ENCODE measurements around the gene B4GALT3. TPM values are rescaled to one million over a fixed set of nuclear protein-coding genes. Genes with fewer than 3 reads are reported as not detected.

The B4GALT3 gene
- total and polyA plus RNA-seq, 3 donors from 2014 or later: 46.3 to 62.2 (median 56.2) TPM

GRCh38 chr1:161187311-161187710, 10.0 kb upstream of the B4GALT3 start:
- Histone ChIP-seq H3K4me1 (no peaks in the 10 kb centered on the region), H3K27me3 (no peaks in the 10 kb centered on the region), H3K9me3 (no peaks in the 10 kb centered on the region), H3K27ac (no peak overlapping the region), H3K36me3 (ENCODE audit: low read depth, missing control alignments) (no peaks in the 10 kb centered on the region), H3K4me3 (no peak overlapping the region)
- TF ChIP-seq POLR2A (IDR thresholded peaks at IDR 0.05): no peak
- TF ChIP-seq CTCF (IDR thresholded peaks at IDR 0.05): no peak
- intact Hi-C loops (cut with DNase I; ENCODE audit: low total_unique reads): no loop called here
- DNase-seq: no peak
- 82 to 83% methylated on average over 3 of the region's 3 CpGs for WGBS, 2 donors

GRCh38 chr1:161185732-161186311, 8.5 kb upstream of the B4GALT3 start:
- DNase-seq: no peak
- peak overlapping the region in 1 of 2 donors; percentile 61 for H3K27ac ChIP-seq
- H3K4me3 ChIP-seq: no peak overlapping the region
- intact Hi-C loops (cut with DNase I; ENCODE audit: low total_unique reads): no loop called here
- no peaks in the 10 kb centered on the region for H3K27me3 ChIP-seq
- TF ChIP-seq POLR2A (IDR thresholded peaks at IDR 0.05) (no peak), CTCF (IDR thresholded peaks at IDR 0.05) (no peak)
- no peaks in the 10 kb centered on the region for H3K9me3 ChIP-seq
- WGBS, 2 donors: 40 to 60% methylated on average over 2 of the region's 2 CpGs
- H3K36me3 ChIP-seq (ENCODE audit: low read depth, missing control alignments): no peaks in the 10 kb centered on the region
- no peaks in the 10 kb centered on the region for H3K4me1 ChIP-seq

- TF ChIP-seq CTCF (IDR thresholded peaks at IDR 0.05): no peak
- TF ChIP-seq POLR2A (IDR thresholded peaks at IDR 0.05): no peak
- intact Hi-C loops (cut with DNase I; ENCODE audit: low total_unique reads): no loop called here
- H3K4me3 ChIP-seq: no peak overlapping the region
- no peaks in the 10 kb centered on the region for H3K36me3 ChIP-seq (ENCODE audit: low read depth, missing control alignments)
- H3K4me1 ChIP-seq: no peaks in the 10 kb centered on the region
- no peaks in the 10 kb centered on the region for H3K27me3 ChIP-seq
- 28 to 37% methylated on average over 3 of the region's 3 CpGs for WGBS, 2 donors
- H3K27ac ChIP-seq: peak overlapping the region in 1 of 2 donors; percentile 61
- DNase-seq: peak; percentile 52
- H3K9me3 ChIP-seq: no peaks in the 10 kb centered on the region
Observed at GRCh38 chr1:161185282-161185682, 8.0 kb upstream of the B4GALT3 start.

GRCh38 chr1:161182214-161182613, 4.9 kb upstream of the B4GALT3 start:
- DNase-seq: no peak
- Histone ChIP-seq H3K4me3 (no peak overlapping the region), H3K27me3 (no peaks in the 10 kb centered on the region), H3K27ac (no peak overlapping the region), H3K9me3 (no peaks in the 10 kb centered on the region), H3K36me3 (ENCODE audit: low read depth, missing control alignments) (no peaks in the 10 kb centered on the region), H3K4me1 (no peaks in the 10 kb centered on the region)
- 95 to 100% methylated on average over 1 of the region's 1 CpG for WGBS, 2 donors
- intact Hi-C loops (cut with DNase I; ENCODE audit: low total_unique reads): no loop called here
- TF ChIP-seq CTCF (IDR thresholded peaks at IDR 0.05) (no peak), POLR2A (IDR thresholded peaks at IDR 0.05) (no peak)

- Histone ChIP-seq H3K9me3 (no peaks in the 10 kb centered on the region), H3K4me3 (no peak overlapping the region), H3K4me1 (peaks cover 10% of the 10 kb centered on the region), H3K27me3 (no peaks in the 10 kb centered on the region), H3K27ac (no peak overlapping the region), H3K36me3 (ENCODE audit: low read depth, missing control alignments) (no peaks in the 10 kb centered on the region)
- no peak for DNase-seq
- 84 to 89% methylated on average over 1 of the region's 1 CpG for WGBS, 2 donors
- no peak for TF ChIP-seq POLR2A (IDR thresholded peaks at IDR 0.05)
- TF ChIP-seq CTCF (IDR thresholded peaks at IDR 0.05): peak in 1 of 3 experiments; percentile 7
- intact Hi-C loops (cut with DNase I; ENCODE audit: low total_unique reads): no loop called here
Observed at GRCh38 chr1:161180639-161181038, 3.3 kb upstream of the B4GALT3 start.
